Kidney glomerular epithelial cell (primary cell): Measurements from ENCODE around the gene CLDN18.

ENCODE experiments used
- DNase-seq: peaks from one replicate; lab custom pipeline; 2025; lab: John Stamatoyannopoulos, UW

The CLDN18 gene

GRCh38 chr3:138027821-138028220 lies 17.9 kb downstream of the CLDN18 start:
- DNase-seq = no peak

- DNase-seq = no peak
These were observed 20.8 kb downstream of the CLDN18 start for GRCh38 chr3:138030734-138031280.

GRCh38 chr3:138031536-138031935 lies 21.6 kb downstream of the CLDN18 start:
- DNase-seq = no peak

- no peak for DNase-seq
These were observed 22.6 kb downstream of the CLDN18 start for GRCh38 chr3:138032567-138032966.

- DNase-seq = no peak
These were observed 23.3 kb downstream of the CLDN18 start for GRCh38 chr3:138033202-138033691.

- no peak for DNase-seq
These were observed 25.0 kb downstream of the CLDN18 start for GRCh38 chr3:138034918-138035317.

GRCh38 chr3:138036572-138036971 lies 26.6 kb downstream of the CLDN18 start:
- no peak for DNase-seq

GRCh38 chr3:138038725-138039462 lies 28.9 kb downstream of the CLDN18 start:
- DNase-seq = no peak

- DNase-seq = no peak
These were observed 32.1 kb downstream of the CLDN18 start for GRCh38 chr3:138042043-138042442.

GRCh38 chr3:138043266-138044029 lies 33.5 kb downstream of the CLDN18 start:
- no peak for DNase-seq

- DNase-seq = no peak
These were observed 36.1 kb downstream of the CLDN18 start for GRCh38 chr3:138046085-138046484.

GRCh38 chr3:138046955-138047354 lies 37.0 kb downstream of the CLDN18 start:
- DNase-seq = no peak

GRCh38 chr3:138047596-138048158 lies 37.7 kb downstream of the CLDN18 start:
- no peak for DNase-seq

- no peak for DNase-seq
These were observed 39.4 kb downstream of the CLDN18 start for GRCh38 chr3:138049157-138049919.

- DNase-seq = no peak
These were observed 42.2 kb downstream of the CLDN18 start for GRCh38 chr3:138051947-138052802.

GRCh38 chr3:138054057-138054456 lies 44.1 kb downstream of the CLDN18 start:
- DNase-seq = no peak

- DNase-seq = no peak
These were observed 47.4 kb downstream of the CLDN18 start for GRCh38 chr3:138057384-138057783.

GRCh38 chr3:138059261-138059660 lies 49.3 kb downstream of the CLDN18 start:
- no peak for DNase-seq

- no peak for DNase-seq
These were observed 50.8 kb downstream of the CLDN18 start for GRCh38 chr3:138060792-138061191.

- no peak for DNase-seq
These were observed 52.1 kb downstream of the CLDN18 start for GRCh38 chr3:138062037-138062436.

- DNase-seq = no peak
These were observed 52.7 kb downstream of the CLDN18 start for GRCh38 chr3:138062626-138063025.
